Neuronal stem cell (in vitro differentiated cells): ENCODE measurements around the gene RAD51AP1.

Source experiments
- DNase-seq: peaks from one replicate; pipeline ENCODE4 v3.0.0-alpha.2; 2013; ENCODE audit warnings: low spot score
- H2AFZ ChIP-seq: one replicate; pipeline ENCODE4 v1.6.1; 2013; ENCODE audit warnings: mild to moderate bottlenecking, low read length, inconsistent platforms
- H2AK5ac ChIP-seq: 2 replicates; pipeline ENCODE4 v1.6.1; 2013; ENCODE audit warnings: low read depth, mild to moderate bottlenecking, inconsistent platforms, low read length, moderate library complexity, mixed read lengths
- H2BK120ac ChIP-seq: 2 replicates; pipeline ENCODE4 v1.6.1; 2013; ENCODE audit warnings: low read depth, mild to moderate bottlenecking, inconsistent platforms, low read length, moderate library complexity, mixed read lengths
- H2BK12ac ChIP-seq: one replicate; pipeline ENCODE4 v1.6.1; 2013; ENCODE audit warnings: low read length, inconsistent platforms
- H2BK15ac ChIP-seq: 2 replicates; pipeline ENCODE4 v1.6.1; 2013; ENCODE audit warnings: mild to moderate bottlenecking, low read length, inconsistent platforms, mixed read lengths
- H2BK5ac ChIP-seq: one replicate; pipeline ENCODE4 v1.6.1; 2013; ENCODE audit warnings: inconsistent platforms, mild to moderate bottlenecking, low read length, moderate library complexity
- H3K14ac ChIP-seq: one replicate; pipeline ENCODE4 v1.6.1; 2013; ENCODE audit warnings: low read length, inconsistent platforms
- H3K18ac ChIP-seq: 2 replicates; pipeline ENCODE4 v1.6.1; 2013; ENCODE audit warnings: low read length, inconsistent platforms
- H3K23ac ChIP-seq: 2 replicates; pipeline ENCODE4 v1.6.1; 2013; ENCODE audit warnings: low read depth, mild to moderate bottlenecking, mixed read lengths, low read length, inconsistent platforms; ENCODE audit not compliant: poor library complexity
- H3K27ac ChIP-seq: replicated peaks from 3 replicates; pipeline ENCODE4 v1.5.1; 2013; ENCODE audit warnings: low read length, inconsistent platforms
- H3K27me3 ChIP-seq, 3 experiments: 2 replicates each; pipeline ENCODE4 v1.6.1; 2013; ENCODE audit warnings: low read length in 3 of 3, mild to moderate bottlenecking in 2 of 3, inconsistent platforms in 1 of 3, low read depth in 1 of 3, mixed read lengths in 1 of 3, moderate library complexity in 1 of 3; ENCODE audit not compliant: control insufficient read depth in 3 of 3, insufficient read depth in 3 of 3
- H3K36me3 ChIP-seq, 2 donors: replicated peaks in 1 of 2; 2 replicates each; pipeline ENCODE4 v1.6.1; 2013; ENCODE audit warnings: low read length in 2 of 2; ENCODE audit not compliant: control insufficient read depth in 2 of 2, insufficient read depth in 2 of 2
- H3K4ac ChIP-seq: 2 replicates; pipeline ENCODE4 v1.6.1; 2013; ENCODE audit warnings: inconsistent platforms, mild to moderate bottlenecking, low read length, moderate library complexity
- H3K4me1 ChIP-seq, 2 donors: 1 replicate in 1 of 2; 2 replicates in 1 of 2; pipeline ENCODE4 v1.6.1; 2013; ENCODE audit warnings: low read length in 2 of 2, low read depth in 1 of 2; ENCODE audit not compliant: control insufficient read depth in 2 of 2, insufficient read depth in 1 of 2
- H3K4me2 ChIP-seq: one replicate; pipeline ENCODE4 v1.6.1; 2013; ENCODE audit warnings: mild to moderate bottlenecking, low read length, inconsistent platforms; ENCODE audit not compliant: insufficient read depth, poor library complexity, severe bottlenecking
- H3K4me3 ChIP-seq, 2 donors: 2 replicates each; pipeline ENCODE4 v1.5.1; 2013; ENCODE audit warnings: low read length in 2 of 2, mild to moderate bottlenecking in 2 of 2, inconsistent platforms in 1 of 2, moderate library complexity in 1 of 2
- H3K79me1 ChIP-seq: one replicate; pipeline ENCODE4 v1.6.1; 2013; ENCODE audit warnings: low read depth, mild to moderate bottlenecking, inconsistent platforms, low read length, moderate library complexity
- H3K9ac ChIP-seq: one replicate; pipeline ENCODE4 v1.6.1; 2013; ENCODE audit warnings: mild to moderate bottlenecking, low read depth, low read length, inconsistent platforms; ENCODE audit not compliant: poor library complexity
- H3K9me3 ChIP-seq, 2 donors: replicated peaks in 1 of 2; 2 replicates each; pipeline versions ENCODE3 to v1.6.1; 2013; ENCODE audit warnings: low read length in 2 of 2, mild to moderate bottlenecking in 2 of 2, inconsistent platforms in 1 of 2, low read depth in 1 of 2, mixed read lengths in 1 of 2, moderate library complexity in 1 of 2; ENCODE audit not compliant: control insufficient read depth in 2 of 2, insufficient read depth in 1 of 2
- H4K8ac ChIP-seq: one replicate; pipeline ENCODE4 v1.6.1; 2013; ENCODE audit warnings: low read depth, mild to moderate bottlenecking, inconsistent platforms, low read length, moderate library complexity
- H4K91ac ChIP-seq: one replicate; pipeline ENCODE4 v1.6.1; 2013; ENCODE audit warnings: low read length, low read depth, mild to moderate bottlenecking, inconsistent platforms; ENCODE audit not compliant: poor library complexity
- WGBS, 2 donors: extraction: QIAGEN DNeasy Blood & Tissue Kit; methylation state at CpG; one replicate each; pipeline ENCODE4 v1.1.7; 2013; ENCODE audit warnings: missing lambda C conversion rate in 2 of 2, mixed read lengths in 1 of 2; ENCODE audit not compliant: insufficient read length in 2 of 2, insufficient replicate concordance in 1 of 2; ENCODE audit errors: extremely low coverage in 2 of 2; 5-methylcytosine and 5-hydroxymethylcytosine counted together

Gene RAD51AP1

DNA sequence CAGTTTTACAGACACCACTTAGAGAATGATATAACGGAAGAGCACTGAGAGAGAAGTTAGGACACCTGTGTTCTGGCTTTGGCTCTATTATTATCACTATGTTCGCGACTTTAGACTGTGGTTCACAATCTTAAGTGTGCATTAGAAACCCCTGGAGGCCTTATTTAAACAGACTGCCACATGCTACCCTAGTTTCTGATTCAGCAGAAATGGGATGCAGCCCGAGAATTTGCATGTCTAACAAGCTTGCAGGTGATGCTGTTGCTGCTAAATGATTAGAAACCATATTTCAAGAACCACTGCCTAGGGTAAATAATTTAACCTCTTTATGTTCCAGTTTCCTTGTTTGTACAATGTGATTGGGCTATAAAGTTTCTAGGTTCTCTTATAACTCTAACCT lies 3.6 kb upstream of the RAD51AP1 start:
- no peak overlapping the region for H4K8ac ChIP-seq
- no peak overlapping the region for H3K23ac ChIP-seq
- H3K4me1 ChIP-seq: peaks cover 4 to 11% of the 10 kb centered on the region in 2 donors
- no peak overlapping the region for H2AFZ ChIP-seq
- H3K36me3 ChIP-seq: peaks cover 2 to 49% of the 10 kb centered on the region in 2 donors
- H3K18ac ChIP-seq: no peak overlapping the region
- no peaks in the 10 kb centered on the region for H3K27me3 ChIP-seq
- H2BK5ac ChIP-seq: no peak overlapping the region
- no peak overlapping the region for H3K9ac ChIP-seq
- no peak overlapping the region for H3K4me2 ChIP-seq
- no peak overlapping the region for H3K4ac ChIP-seq
- DNase-seq: no peak
- no peak overlapping the region for H2BK15ac ChIP-seq
- peaks cover 2% of the 10 kb centered on the region for H3K79me1 ChIP-seq
- no peak overlapping the region for H3K4me3 ChIP-seq
- H4K91ac ChIP-seq: no peak overlapping the region
- no peak overlapping the region for H2AK5ac ChIP-seq
- H2BK120ac ChIP-seq: no peak overlapping the region
- WGBS, 2 donors: no CpG with 5 or more reads among the region's 4 CpGs
- no peak overlapping the region for H3K14ac ChIP-seq
- no peak overlapping the region for H2BK12ac ChIP-seq
- no peaks in the 10 kb centered on the region for H3K9me3 ChIP-seq
- H3K27ac ChIP-seq: no peak overlapping the region

DNA sequence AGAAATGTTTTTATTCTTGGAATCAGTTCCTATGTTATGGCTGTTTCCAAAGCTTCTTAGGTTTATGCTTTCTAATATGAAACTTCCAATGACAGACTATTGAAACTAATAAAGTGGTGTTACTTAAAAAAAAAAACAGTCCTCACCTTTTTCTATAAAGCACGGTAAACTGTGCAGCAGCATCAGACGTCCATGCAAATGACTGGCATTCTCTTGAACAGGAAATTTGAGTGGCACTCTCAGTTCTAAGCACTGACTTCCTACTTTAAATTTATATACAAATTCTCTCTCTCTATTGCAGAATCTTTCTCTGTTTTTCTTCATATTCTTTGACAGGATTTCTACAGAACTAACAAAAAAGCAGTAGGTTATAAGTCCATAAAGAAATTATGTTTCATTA lies 2.8 kb upstream of the RAD51AP1 start:
- Histone ChIP-seq H3K4me3 (no peak overlapping the region), H3K4me1 (peaks cover 4 to 17% of the 10 kb centered on the region in 2 donors), H3K27ac (no peak overlapping the region), H3K23ac (no peak overlapping the region), H3K14ac (no peak overlapping the region), H3K9me3 (no peaks in the 10 kb centered on the region), H2BK5ac (no peak overlapping the region), H3K9ac (no peak overlapping the region), H3K27me3 (no peaks in the 10 kb centered on the region), H3K79me1 (peaks cover 2% of the 10 kb centered on the region), H2BK120ac (no peak overlapping the region), H3K4ac (no peak overlapping the region), H3K4me2 (no peak overlapping the region), H2BK15ac (no peak overlapping the region), H3K18ac (no peak overlapping the region), H4K8ac (no peak overlapping the region), H2AK5ac (no peak overlapping the region), H2BK12ac (no peak overlapping the region), H2AFZ (no peak overlapping the region), H4K91ac (no peak overlapping the region), H3K36me3 (peaks cover 2 to 47% of the 10 kb centered on the region in 2 donors)
- no peak for DNase-seq
- WGBS, 2 donors: no CpG with 5 or more reads among the region's 2 CpGs

GRCh38 chr12:4539167-4539870 lies 629 bp downstream of the RAD51AP1 start:
- H2BK12ac ChIP-seq: no peak overlapping the region
- peaks cover 4 to 17% of the 10 kb centered on the region in 2 donors for H3K4me1 ChIP-seq
- DNase-seq: no peak
- H3K4me3 ChIP-seq: peak overlapping the region; percentile 74 to 88
- no peak overlapping the region for H3K14ac ChIP-seq
- peaks cover 2 to 51% of the 10 kb centered on the region in 2 donors for H3K36me3 ChIP-seq
- no peak overlapping the region for H4K8ac ChIP-seq
- H3K4me2 ChIP-seq: peak overlapping the region; percentile 72
- peaks cover 2% of the 10 kb centered on the region for H3K79me1 ChIP-seq
- H3K18ac ChIP-seq: no peak overlapping the region
- H3K27me3 ChIP-seq: no peaks in the 10 kb centered on the region
- H3K9ac ChIP-seq: peak overlapping the region; percentile 88
- no peak overlapping the region for H3K4ac ChIP-seq
- H2AK5ac ChIP-seq: no peak overlapping the region
- H2BK5ac ChIP-seq: no peak overlapping the region
- H4K91ac ChIP-seq: no peak overlapping the region
- H3K27ac ChIP-seq: no peak overlapping the region
- H2AFZ ChIP-seq: peak overlapping the region; percentile 93
- no peak overlapping the region for H3K23ac ChIP-seq
- H3K9me3 ChIP-seq: no peaks in the 10 kb centered on the region
- no peak overlapping the region for H2BK15ac ChIP-seq
- no peak overlapping the region for H2BK120ac ChIP-seq
- no CpG with 5 or more reads among the region's 16 CpGs for WGBS, 2 donors

- no peak for DNase-seq
- H3K27me3 ChIP-seq: no peaks in the 10 kb centered on the region
- no peak overlapping the region for H3K4ac ChIP-seq
- no peak overlapping the region for H4K91ac ChIP-seq
- no peak overlapping the region for H3K14ac ChIP-seq
- peaks cover 3 to 51% of the 10 kb centered on the region in 2 donors for H3K36me3 ChIP-seq
- H3K27ac ChIP-seq: no peak overlapping the region
- no CpG with 5 or more reads among the region's 3 CpGs for WGBS, 2 donors
- no peak overlapping the region for H2AFZ ChIP-seq
- no peak overlapping the region for H2BK12ac ChIP-seq
- no peak overlapping the region for H3K4me2 ChIP-seq
- no peak overlapping the region for H2BK15ac ChIP-seq
- H3K4me3 ChIP-seq: peak overlapping the region in 1 of 2 donors; percentile 74
- H3K9ac ChIP-seq: no peak overlapping the region
- H2BK5ac ChIP-seq: no peak overlapping the region
- peaks cover 4 to 17% of the 10 kb centered on the region in 2 donors for H3K4me1 ChIP-seq
- H2AK5ac ChIP-seq: no peak overlapping the region
- H3K18ac ChIP-seq: no peak overlapping the region
- no peaks in the 10 kb centered on the region for H3K9me3 ChIP-seq
- no peak overlapping the region for H2BK120ac ChIP-seq
- H3K79me1 ChIP-seq: peaks cover 2% of the 10 kb centered on the region
- no peak overlapping the region for H4K8ac ChIP-seq
- no peak overlapping the region for H3K23ac ChIP-seq
Measured at GRCh38 chr12:4540170-4540569, 1.5 kb downstream of the RAD51AP1 start.
